GM18870 (cell line): Measurements from ENCODE around the gene KLC1.
"Not testable (repeated sequence)": the region's sequence is repeated elsewhere in the genome, so short reads cannot be mapped to it uniquely, and the experiment has no call there.

Experiments
- ATAC-seq: cut with Tn5 transposase; IDR thresholded peaks from one replicate; pipeline ENCODE4 v1.9.1; 2021; ENCODE audit warnings: moderate library complexity; ENCODE audit not compliant: unreplicated experiment

Gene KLC1

GRCh38 chr14:103628684-103629502 is at the start of gene KLC1:
Gene KLC1 (plus strand): TSS chr14:103629211. CDS start chr14:103654565, 25,354 bp downstream.
- ATAC-seq = no peak

- no peak for ATAC-seq
Measured at GRCh38 chr14:103581206-103581605, 47.8 kb upstream of the KLC1 start.

GRCh38 chr14:103581954-103582703 is 46.9 kb upstream of the KLC1 start:
- no peak for ATAC-seq

- no peak for ATAC-seq
Measured at GRCh38 chr14:103584326-103584915, 44.6 kb upstream of the KLC1 start.

GRCh38 chr14:103593577-103593976 is 35.4 kb upstream of the KLC1 start:
- peak; percentile 81 for ATAC-seq

GRCh38 chr14:103594265-103594664 is 34.7 kb upstream of the KLC1 start:
- no peak for ATAC-seq

GRCh38 chr14:103597623-103598377 is 31.2 kb upstream of the KLC1 start:
- ATAC-seq = no peak

GRCh38 chr14:103600503-103600902 is 28.5 kb upstream of the KLC1 start:
- ATAC-seq = no peak

- ATAC-seq = no peak
Measured at GRCh38 chr14:103604620-103605019, 24.4 kb upstream of the KLC1 start.

GRCh38 chr14:103606963-103607668 is 21.9 kb upstream of the KLC1 start:
- peak; percentile 77 for ATAC-seq

GRCh38 chr14:103607822-103608221 is 21.2 kb upstream of the KLC1 start:
- no peak for ATAC-seq

- ATAC-seq = not testable (repeated sequence)
Measured at GRCh38 chr14:103609081-103609480, 19.9 kb upstream of the KLC1 start.

GRCh38 chr14:103611215-103611614 is 17.8 kb upstream of the KLC1 start:
- ATAC-seq = no peak

GRCh38 chr14:103613517-103613916 is 15.5 kb upstream of the KLC1 start:
- ATAC-seq = no peak

- no peak for ATAC-seq
Measured at GRCh38 chr14:103616635-103617300, 12.2 kb upstream of the KLC1 start.

- no peak for ATAC-seq
Measured at GRCh38 chr14:103619057-103619456, 10.0 kb upstream of the KLC1 start.

- ATAC-seq = no peak
Measured at GRCh38 chr14:103621860-103622259, 7.2 kb upstream of the KLC1 start.

GRCh38 chr14:103623308-103623707 is 5.7 kb upstream of the KLC1 start:
- no peak for ATAC-seq

- ATAC-seq = no peak
Measured at GRCh38 chr14:103623883-103624482, 5.0 kb upstream of the KLC1 start.
